ENCODE data around the gene FIGNL1.

FIGNL1 gene

DNA sequence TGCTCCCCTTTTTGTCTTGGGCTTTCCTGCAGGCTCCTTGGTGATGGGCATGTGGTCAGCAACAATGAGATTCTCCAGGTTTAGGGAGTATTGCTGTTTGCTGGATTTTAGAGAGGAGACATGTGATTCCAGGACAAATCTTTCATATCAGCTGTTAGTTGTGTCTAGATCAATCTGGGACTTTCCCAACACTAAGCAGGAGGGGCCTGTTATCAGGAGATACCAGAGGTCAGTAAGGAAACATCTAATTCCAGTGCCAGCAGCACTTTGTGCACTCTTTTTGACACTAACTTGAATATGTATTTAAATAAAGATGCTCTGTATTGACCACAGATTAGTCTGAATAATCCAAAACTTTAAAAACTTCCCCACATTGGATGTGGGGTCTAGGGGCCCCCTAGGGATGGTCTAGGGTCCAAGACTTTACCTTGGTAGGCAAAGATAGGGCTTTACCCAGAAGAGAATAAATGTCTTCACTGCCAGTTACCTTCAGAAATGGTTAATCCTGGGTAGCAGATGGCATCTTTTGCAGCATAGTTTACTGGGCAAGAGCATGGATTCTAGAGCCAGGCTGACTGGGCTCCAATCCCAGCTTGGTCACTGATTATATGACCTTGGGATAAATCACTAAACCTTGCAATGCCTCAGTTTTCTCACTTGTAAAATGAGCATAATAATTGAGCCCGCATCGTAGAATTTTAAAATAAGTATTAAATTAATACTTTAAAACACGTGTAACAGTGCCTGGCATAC, 6.4 kb upstream of the FIGNL1 start:
- H3K4me3 ChIP-seq (ENCODE audit: low read length in 2 of 2), result no peak overlapping the region
- H3K9me3 ChIP-seq (ENCODE audit: control insufficient read depth in 2 of 2, low read length in 2 of 2), result no peaks in the 10 kb centered on the region
- no peak overlapping the region for H3K9ac ChIP-seq (ENCODE audit: low read length in 2 of 2)
- H3K4me1 ChIP-seq (ENCODE audit: control insufficient read depth, insufficient read depth, low read length), result no peaks in the 10 kb centered on the region
- no peak overlapping the region for H3K27ac ChIP-seq (ENCODE audit: low read length)
- H3K36me3 ChIP-seq (ENCODE audit: control insufficient read depth in 2 of 2, insufficient read depth in 2 of 2, low read length in 2 of 2), result no peaks in the 10 kb centered on the region
- no peaks in the 10 kb centered on the region for H3K27me3 ChIP-seq (ENCODE audit: control insufficient read depth in 1 of 2, insufficient read depth in 2 of 2, low read length in 2 of 2)

DNA sequence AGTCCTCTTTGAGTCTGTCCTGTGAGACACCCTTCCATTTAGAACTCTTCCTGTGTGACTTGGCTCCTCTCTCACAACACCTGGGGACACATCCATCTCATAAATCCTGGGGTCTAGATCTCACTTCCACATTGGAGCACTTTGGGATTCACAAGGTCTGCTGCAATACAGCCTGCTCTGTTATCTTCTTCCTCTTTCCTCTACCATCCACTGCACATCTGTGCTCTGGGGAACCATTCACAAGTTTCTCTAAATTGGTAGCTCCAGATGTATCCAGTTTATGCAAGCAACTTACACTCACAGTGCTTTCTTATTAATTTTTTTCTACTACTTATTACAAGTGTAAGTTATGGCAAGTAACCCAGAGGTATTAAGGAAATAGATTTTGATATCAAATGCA, 5.5 kb upstream of the FIGNL1 start:
- Histone ChIP-seq H3K27ac (ENCODE audit: low read length) (no peak overlapping the region), H3K4me3 (ENCODE audit: low read length in 2 of 2) (no peak overlapping the region), H3K36me3 (ENCODE audit: control insufficient read depth in 2 of 2, insufficient read depth in 2 of 2, low read length in 2 of 2) (no peaks in the 10 kb centered on the region), H3K4me1 (ENCODE audit: control insufficient read depth, insufficient read depth, low read length) (peaks cover 3% of the 10 kb centered on the region), H3K27me3 (ENCODE audit: control insufficient read depth in 1 of 2, insufficient read depth in 2 of 2, low read length in 2 of 2) (no peaks in the 10 kb centered on the region), H3K9ac (ENCODE audit: low read length in 2 of 2) (no peak overlapping the region), H3K9me3 (ENCODE audit: control insufficient read depth in 2 of 2, low read length in 2 of 2) (no peaks in the 10 kb centered on the region)

DNA sequence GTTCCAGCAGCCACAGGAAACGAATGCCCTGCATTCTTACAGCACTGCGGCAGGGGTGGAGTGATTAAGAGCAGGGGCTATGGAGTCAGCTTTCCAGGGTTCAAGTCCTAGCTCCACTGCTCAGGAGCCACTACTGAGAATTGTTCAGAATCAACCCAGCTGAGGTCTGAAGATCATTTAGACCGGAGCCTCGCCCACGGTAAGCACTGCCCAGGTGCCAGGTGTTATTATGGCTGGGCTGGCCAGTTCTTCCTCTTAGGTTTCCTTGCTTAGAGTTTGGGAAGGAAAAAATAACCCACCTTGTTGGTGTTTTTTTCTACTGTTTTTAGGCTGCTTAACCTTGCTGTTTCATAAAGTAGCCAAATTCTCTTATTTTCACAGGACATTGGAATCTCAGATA, 4.8 kb upstream of the FIGNL1 start:
- H3K4me3 ChIP-seq (ENCODE audit: low read length in 2 of 2), result no peak overlapping the region
- no peaks in the 10 kb centered on the region for H3K36me3 ChIP-seq (ENCODE audit: control insufficient read depth in 2 of 2, insufficient read depth in 2 of 2, low read length in 2 of 2)
- H3K27me3 ChIP-seq (ENCODE audit: control insufficient read depth in 1 of 2, insufficient read depth in 2 of 2, low read length in 2 of 2), result no peaks in the 10 kb centered on the region
- no peaks in the 10 kb centered on the region for H3K9me3 ChIP-seq (ENCODE audit: control insufficient read depth in 2 of 2, low read length in 2 of 2)
- H3K9ac ChIP-seq (ENCODE audit: low read length in 2 of 2), result no peak overlapping the region
- no peak overlapping the region for H3K27ac ChIP-seq (ENCODE audit: low read length)
- H3K4me1 ChIP-seq (ENCODE audit: control insufficient read depth, insufficient read depth, low read length), result peaks cover 7% of the 10 kb centered on the region

DNA sequence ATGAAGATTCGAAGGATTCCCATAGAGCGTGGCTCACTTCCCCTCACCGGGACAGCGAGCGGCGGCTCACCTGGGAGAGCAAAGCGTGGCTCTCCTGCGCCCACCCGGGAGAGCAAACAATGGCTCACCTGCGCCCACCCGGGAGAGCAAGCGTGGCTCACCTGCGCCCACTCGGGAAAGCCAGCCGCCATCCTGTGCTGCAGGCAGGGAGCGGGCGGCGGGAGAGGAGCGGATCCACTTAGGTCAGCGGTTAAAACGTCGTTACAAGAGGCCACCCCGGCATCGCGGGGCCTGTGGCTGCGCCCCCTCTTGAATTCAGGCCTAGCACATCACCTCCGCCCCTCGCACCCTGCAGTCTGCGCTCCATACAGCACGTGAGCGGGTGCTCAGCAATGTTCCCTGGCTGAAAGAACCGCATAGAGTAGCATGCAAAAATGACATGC, 461 bp upstream of the FIGNL1 start:
- peak overlapping the region; percentile 18 for H3K27ac ChIP-seq (ENCODE audit: low read length)
- no peaks in the 10 kb centered on the region for H3K27me3 ChIP-seq (ENCODE audit: control insufficient read depth in 1 of 2, insufficient read depth in 2 of 2, low read length in 2 of 2)
- peaks cover 7 to 13% of the 10 kb centered on the region in 2 donors for H3K36me3 ChIP-seq (ENCODE audit: control insufficient read depth in 2 of 2, insufficient read depth in 2 of 2, low read length in 2 of 2)
- peak overlapping the region; percentile 66 to 71 for H3K9ac ChIP-seq (ENCODE audit: low read length in 2 of 2)
- no peaks in the 10 kb centered on the region for H3K9me3 ChIP-seq (ENCODE audit: control insufficient read depth in 2 of 2, low read length in 2 of 2)
- peaks cover 14% of the 10 kb centered on the region for H3K4me1 ChIP-seq (ENCODE audit: control insufficient read depth, insufficient read depth, low read length)
- peak overlapping the region; percentile 51 to 87 for H3K4me3 ChIP-seq (ENCODE audit: low read length in 2 of 2)

DNA sequence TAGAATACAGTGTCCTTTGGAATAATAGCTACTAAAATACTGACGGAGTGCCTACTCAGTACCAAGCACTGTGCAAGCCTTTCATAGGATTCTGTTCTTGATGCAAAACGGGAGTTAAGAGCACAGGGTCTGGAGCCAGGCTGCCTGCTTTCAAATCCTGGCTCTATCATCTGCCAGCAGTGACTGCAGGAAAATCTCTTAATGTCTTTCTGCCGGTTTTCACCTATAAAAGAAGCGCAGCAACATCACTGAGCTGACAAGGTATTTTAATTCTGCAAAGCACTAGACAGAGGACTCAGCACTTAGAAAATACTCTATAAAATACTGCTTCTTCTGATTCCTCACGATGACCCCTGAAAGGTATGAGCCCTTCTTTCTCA, 659 bp downstream of the FIGNL1 start:
- H3K27me3 ChIP-seq (ENCODE audit: control insufficient read depth in 1 of 2, insufficient read depth in 2 of 2, low read length in 2 of 2), result no peaks in the 10 kb centered on the region
- H3K4me1 ChIP-seq (ENCODE audit: control insufficient read depth, insufficient read depth, low read length), result peaks cover 14% of the 10 kb centered on the region
- H3K9me3 ChIP-seq (ENCODE audit: control insufficient read depth in 2 of 2, low read length in 2 of 2), result no peaks in the 10 kb centered on the region
- H3K27ac ChIP-seq (ENCODE audit: low read length), result no peak overlapping the region
- peaks cover 9 to 17% of the 10 kb centered on the region in 2 donors for H3K36me3 ChIP-seq (ENCODE audit: control insufficient read depth in 2 of 2, insufficient read depth in 2 of 2, low read length in 2 of 2)
- peak overlapping the region; percentile 51 to 87 for H3K4me3 ChIP-seq (ENCODE audit: low read length in 2 of 2)
- H3K9ac ChIP-seq (ENCODE audit: low read length in 2 of 2), result peak overlapping the region; percentile 66 to 71

DNA sequence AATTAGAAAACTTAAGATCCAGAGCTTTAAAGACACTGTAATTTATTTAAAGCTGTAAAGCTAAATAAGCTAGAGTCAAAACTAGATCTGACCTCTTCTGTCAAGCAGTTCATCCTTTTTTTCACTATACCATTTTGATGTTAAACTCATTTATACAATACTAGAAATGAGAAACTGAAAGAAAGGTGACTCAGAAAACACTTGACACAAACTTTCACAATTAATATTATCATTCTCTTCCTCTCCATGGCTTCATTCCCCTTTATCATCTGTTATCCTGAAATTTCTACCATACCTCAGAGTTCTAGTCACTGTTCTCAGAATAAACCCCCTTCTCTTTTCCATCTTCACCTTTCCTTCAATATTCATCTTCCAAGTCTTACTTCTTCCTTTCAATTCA, 1.3 kb downstream of the FIGNL1 start:
- Histone ChIP-seq H3K4me3 (ENCODE audit: low read length in 2 of 2) (no peak overlapping the region), H3K36me3 (ENCODE audit: control insufficient read depth in 2 of 2, insufficient read depth in 2 of 2, low read length in 2 of 2) (peaks cover 9 to 17% of the 10 kb centered on the region in 2 donors), H3K9me3 (ENCODE audit: control insufficient read depth in 2 of 2, low read length in 2 of 2) (no peaks in the 10 kb centered on the region), H3K27me3 (ENCODE audit: control insufficient read depth in 1 of 2, insufficient read depth in 2 of 2, low read length in 2 of 2) (no peaks in the 10 kb centered on the region), H3K4me1 (ENCODE audit: control insufficient read depth, insufficient read depth, low read length) (peaks cover 14% of the 10 kb centered on the region), H3K9ac (ENCODE audit: low read length in 2 of 2) (no peak overlapping the region), H3K27ac (ENCODE audit: low read length) (no peak overlapping the region)

DNA sequence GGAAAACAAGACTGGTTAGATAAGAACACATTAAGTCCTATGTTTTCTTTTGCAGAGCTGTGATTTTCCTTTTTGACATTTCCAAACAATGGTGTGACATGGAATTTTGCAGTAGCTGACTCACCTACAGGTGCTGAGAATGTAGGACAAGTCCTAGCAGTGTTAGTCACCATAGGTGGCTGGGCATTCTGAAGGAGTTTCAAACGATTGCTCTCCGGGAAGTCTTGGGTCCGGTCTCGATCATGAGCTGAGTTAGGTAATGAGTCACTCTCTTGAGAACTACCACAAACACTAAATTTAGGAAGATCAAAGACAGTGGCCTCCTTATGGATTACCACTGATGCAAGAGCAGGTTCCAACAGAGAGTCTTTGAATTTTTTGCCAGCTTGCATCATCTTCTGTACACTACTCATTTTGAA, 3.6 kb downstream of the FIGNL1 start:
- Histone ChIP-seq H3K27ac (ENCODE audit: low read length) (no peak overlapping the region), H3K4me3 (ENCODE audit: low read length in 2 of 2) (no peak overlapping the region), H3K4me1 (ENCODE audit: control insufficient read depth, insufficient read depth, low read length) (peaks cover 14% of the 10 kb centered on the region), H3K36me3 (ENCODE audit: control insufficient read depth in 2 of 2, insufficient read depth in 2 of 2, low read length in 2 of 2) (peaks cover 9 to 17% of the 10 kb centered on the region in 2 donors), H3K9me3 (ENCODE audit: control insufficient read depth in 2 of 2, low read length in 2 of 2) (no peaks in the 10 kb centered on the region), H3K9ac (ENCODE audit: low read length in 2 of 2) (no peak overlapping the region), H3K27me3 (ENCODE audit: control insufficient read depth in 1 of 2, insufficient read depth in 2 of 2, low read length in 2 of 2) (no peaks in the 10 kb centered on the region)

DNA sequence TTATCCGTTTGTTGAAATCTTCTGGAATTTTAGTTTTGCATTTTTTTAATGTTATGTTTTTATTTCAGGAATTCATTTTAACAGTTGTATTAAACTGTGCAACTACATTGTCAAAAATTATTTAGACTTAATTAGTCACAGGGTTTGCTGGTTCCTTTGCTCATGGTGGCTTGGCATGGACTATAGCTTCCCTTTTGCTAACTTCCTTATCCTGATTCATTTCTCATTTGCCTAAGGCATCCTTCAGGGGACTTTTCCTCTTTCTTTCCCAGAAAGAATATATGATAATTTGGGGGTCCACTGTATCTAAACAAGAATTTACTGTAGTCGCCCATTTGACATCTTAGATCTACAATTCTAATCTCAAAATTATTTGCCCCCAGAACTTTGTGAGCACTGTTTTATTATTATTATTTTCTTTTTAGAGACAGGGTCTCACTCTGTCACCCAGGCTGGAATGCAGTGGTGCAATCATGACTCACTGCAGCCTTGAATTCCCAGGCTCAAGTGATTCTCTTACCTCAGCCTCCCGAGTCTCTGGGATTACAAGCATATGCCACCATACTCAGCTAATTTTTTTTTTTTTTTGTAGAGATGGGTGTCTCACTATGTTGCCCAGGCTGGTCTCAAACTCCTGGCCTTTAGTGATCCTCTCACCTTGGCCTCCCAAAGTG, 13.9 kb downstream of the FIGNL1 start:
- no peaks in the 10 kb centered on the region for H3K27me3 ChIP-seq (ENCODE audit: control insufficient read depth in 1 of 2, insufficient read depth in 2 of 2, low read length in 2 of 2)
- H3K27ac ChIP-seq (ENCODE audit: low read length), result no peak overlapping the region
- H3K36me3 ChIP-seq (ENCODE audit: control insufficient read depth in 2 of 2, insufficient read depth in 2 of 2, low read length in 2 of 2), result peaks cover 8 to 10% of the 10 kb centered on the region in 2 donors
- H3K4me3 ChIP-seq (ENCODE audit: low read length in 2 of 2), result no peak overlapping the region
- no peak overlapping the region for H3K9ac ChIP-seq (ENCODE audit: low read length in 2 of 2)
- no peaks in the 10 kb centered on the region for H3K9me3 ChIP-seq (ENCODE audit: control insufficient read depth in 2 of 2, low read length in 2 of 2)
- H3K4me1 ChIP-seq (ENCODE audit: control insufficient read depth, insufficient read depth, low read length), result no peaks in the 10 kb centered on the region

DNA sequence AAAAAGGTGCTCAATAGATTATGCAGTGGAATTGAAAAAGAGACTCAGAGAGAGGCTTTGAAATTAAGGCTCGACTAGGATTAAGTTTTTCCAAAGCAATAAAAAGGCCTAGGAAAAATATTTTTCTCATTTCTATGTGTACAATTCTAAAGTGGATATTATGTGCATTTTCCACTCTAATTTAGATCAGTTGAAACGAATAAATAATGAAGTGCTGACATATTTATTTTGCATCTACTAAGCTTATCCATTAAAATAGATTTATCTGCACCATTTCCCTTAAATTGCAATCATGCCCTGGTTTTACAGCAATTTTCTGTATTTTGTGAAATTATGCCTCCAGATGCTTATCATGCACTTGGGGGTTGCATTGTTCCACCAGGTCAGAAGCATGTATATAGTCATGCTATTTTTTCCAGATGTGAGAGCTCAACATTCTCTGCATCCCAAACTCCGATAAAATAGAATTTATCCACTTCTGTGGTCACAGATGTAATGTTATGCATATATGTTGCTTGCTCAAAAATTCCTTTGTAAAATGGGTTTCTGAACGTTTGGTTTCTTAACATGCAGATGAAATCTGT, 18.3 kb downstream of the FIGNL1 start:
- no peaks in the 10 kb centered on the region for H3K27me3 ChIP-seq (ENCODE audit: control insufficient read depth in 1 of 2, insufficient read depth in 2 of 2, low read length in 2 of 2)
- H3K4me1 ChIP-seq (ENCODE audit: control insufficient read depth, insufficient read depth, low read length), result no peaks in the 10 kb centered on the region
- no peaks in the 10 kb centered on the region for H3K9me3 ChIP-seq (ENCODE audit: control insufficient read depth in 2 of 2, low read length in 2 of 2)
- H3K27ac ChIP-seq (ENCODE audit: low read length), result no peak overlapping the region
- no peak overlapping the region for H3K4me3 ChIP-seq (ENCODE audit: low read length in 2 of 2)
- no peaks in the 10 kb centered on the region for H3K36me3 ChIP-seq (ENCODE audit: control insufficient read depth in 2 of 2, insufficient read depth in 2 of 2, low read length in 2 of 2)
- H3K9ac ChIP-seq (ENCODE audit: low read length in 2 of 2), result no peak overlapping the region

DNA sequence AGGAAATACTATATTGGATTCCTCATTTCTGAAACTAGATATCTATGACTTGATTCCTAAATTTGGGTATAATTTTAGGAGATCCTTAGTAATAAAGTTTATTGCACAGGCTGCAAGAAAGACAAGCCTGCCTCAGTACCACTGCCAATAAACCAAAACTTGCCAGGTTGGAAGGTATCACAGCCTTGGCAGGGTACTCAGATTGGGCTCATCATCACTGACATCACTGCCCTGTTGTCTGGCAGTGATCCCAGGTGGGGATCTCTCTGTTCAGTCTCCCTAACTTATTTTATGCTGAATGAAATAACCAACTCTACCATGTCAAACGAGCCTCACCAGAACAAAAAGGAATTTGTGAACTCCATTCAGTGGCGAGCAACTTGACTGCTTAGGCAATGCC, 18.8 kb downstream of the FIGNL1 start:
- H3K9ac ChIP-seq (ENCODE audit: low read length in 2 of 2), result no peak overlapping the region
- no peaks in the 10 kb centered on the region for H3K36me3 ChIP-seq (ENCODE audit: control insufficient read depth in 2 of 2, insufficient read depth in 2 of 2, low read length in 2 of 2)
- H3K27me3 ChIP-seq (ENCODE audit: control insufficient read depth in 1 of 2, insufficient read depth in 2 of 2, low read length in 2 of 2), result no peaks in the 10 kb centered on the region
- H3K27ac ChIP-seq (ENCODE audit: low read length), result no peak overlapping the region
- H3K9me3 ChIP-seq (ENCODE audit: control insufficient read depth in 2 of 2, low read length in 2 of 2), result no peaks in the 10 kb centered on the region
- no peaks in the 10 kb centered on the region for H3K4me1 ChIP-seq (ENCODE audit: control insufficient read depth, insufficient read depth, low read length)
- no peak overlapping the region for H3K4me3 ChIP-seq (ENCODE audit: low read length in 2 of 2)

DNA sequence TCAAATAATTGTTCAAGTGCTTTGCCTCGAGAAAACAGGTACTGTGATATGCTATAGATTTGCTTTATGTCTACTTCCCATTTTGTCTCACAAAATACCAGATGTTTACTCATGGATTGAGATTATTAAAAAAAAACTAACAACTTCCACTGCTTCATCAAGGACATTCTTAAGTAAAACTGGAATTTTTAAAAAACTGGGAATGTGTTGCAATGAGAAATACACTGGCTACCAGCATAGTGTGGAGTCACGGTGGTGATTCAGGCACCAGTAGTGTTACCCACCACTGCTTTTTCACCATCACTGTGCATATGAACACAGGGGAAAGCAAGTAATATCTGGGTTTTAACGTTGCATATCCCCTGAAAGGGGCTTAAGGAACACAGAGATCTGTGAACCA, 21.2 kb downstream of the FIGNL1 start:
- no peak overlapping the region for H3K4me3 ChIP-seq (ENCODE audit: low read length in 2 of 2)
- H3K9ac ChIP-seq (ENCODE audit: low read length in 2 of 2), result no peak overlapping the region
- no peaks in the 10 kb centered on the region for H3K4me1 ChIP-seq (ENCODE audit: control insufficient read depth, insufficient read depth, low read length)
- no peak overlapping the region for H3K27ac ChIP-seq (ENCODE audit: low read length)
- H3K27me3 ChIP-seq (ENCODE audit: control insufficient read depth in 1 of 2, insufficient read depth in 2 of 2, low read length in 2 of 2), result no peaks in the 10 kb centered on the region
- no peaks in the 10 kb centered on the region for H3K36me3 ChIP-seq (ENCODE audit: control insufficient read depth in 2 of 2, insufficient read depth in 2 of 2, low read length in 2 of 2)
- no peaks in the 10 kb centered on the region for H3K9me3 ChIP-seq (ENCODE audit: control insufficient read depth in 2 of 2, low read length in 2 of 2)

Measured in stomach smooth muscle (tissue), 2 donors.